Activated CD8-positive, alpha-beta memory T cell treated with anti-CD3 and anti-CD28 coated beads for 24 hours (primary cell): ENCODE data around the gene DHRS9.
"Not testable (repeated sequence)": the region's sequence is repeated elsewhere in the genome, so short reads cannot be mapped to it uniquely, and the experiment has no call there.

ENCODE experiments used
- DNase-seq: peaks from one replicate; pipeline ENCODE4 v3.0.0-alpha.2; 2020

DHRS9 gene

GRCh38 chr2:169069341-169069740, at the start of gene DHRS9:
TSS of gene DHRS9 (plus strand) at chr2:169069563. CDS start at chr2:169081582, 12,019 bp downstream.
- no peak for DNase-seq

GRCh38 chr2:169023161-169023560, 46.2 kb upstream of the DHRS9 start:
- DNase-seq = no peak

GRCh38 chr2:169026056-169026455, 43.3 kb upstream of the DHRS9 start:
- DNase-seq = no peak

- no peak for DNase-seq
These were observed 42.1 kb upstream of the DHRS9 start for GRCh38 chr2:169027234-169027633.

GRCh38 chr2:169029341-169029740, 40.0 kb upstream of the DHRS9 start:
- DNase-seq = no peak

- DNase-seq = no peak
These were observed 38.2 kb upstream of the DHRS9 start, which contains the start of gene ABCB11 for GRCh38 chr2:169031202-169031601. TSS of gene ABCB11 (minus strand) at chr2:169031324. CDS start at chr2:169018125, 13,199 bp downstream.

- DNase-seq = no peak
These were observed 35.1 kb upstream of the DHRS9 start for GRCh38 chr2:169034256-169034655.

GRCh38 chr2:169034984-169035544, 34.3 kb upstream of the DHRS9 start:
- no peak for DNase-seq

GRCh38 chr2:169035887-169036286, 33.5 kb upstream of the DHRS9 start:
- no peak for DNase-seq

- DNase-seq = no peak
These were observed 32.5 kb upstream of the DHRS9 start for GRCh38 chr2:169036736-169037440.

- no peak for DNase-seq
These were observed 31.0 kb upstream of the DHRS9 start for GRCh38 chr2:169038338-169038757.

- DNase-seq = no peak
These were observed 29.7 kb upstream of the DHRS9 start for GRCh38 chr2:169039702-169040101.

- DNase-seq = no peak
These were observed 27.8 kb upstream of the DHRS9 start for GRCh38 chr2:169041594-169041993.

- DNase-seq = no peak
These were observed 26.5 kb upstream of the DHRS9 start for GRCh38 chr2:169042856-169043255.

GRCh38 chr2:169046440-169047151, 22.8 kb upstream of the DHRS9 start:
- DNase-seq = no peak

- DNase-seq = no peak
These were observed 21.8 kb upstream of the DHRS9 start for GRCh38 chr2:169047256-169048250.

GRCh38 chr2:169049142-169049541, 20.2 kb upstream of the DHRS9 start:
- DNase-seq = no peak

GRCh38 chr2:169050476-169051240, 18.7 kb upstream of the DHRS9 start:
- no peak for DNase-seq

- DNase-seq = not testable (repeated sequence)
These were observed 14.8 kb upstream of the DHRS9 start for GRCh38 chr2:169054575-169054974.

GRCh38 chr2:169064199-169064598, 5.2 kb upstream of the DHRS9 start:
- not testable (repeated sequence) for DNase-seq

GRCh38 chr2:169065422-169065821, 3.9 kb upstream of the DHRS9 start:
- no peak for DNase-seq
